Ectodermal cell (in vitro differentiated cells): ENCODE measurements around the gene OSM.

ENCODE experiments used
- H3K27ac ChIP-seq: 2 replicates; pipeline ENCODE4 v1.7.0; 2013; ENCODE audit warnings: mild to moderate bottlenecking, low read depth, low read length; ENCODE audit not compliant: insufficient read depth, poor library complexity, severe bottlenecking
- H3K27me3 ChIP-seq: 2 replicates; pipeline ENCODE4 v1.7.0; 2013; ENCODE audit warnings: mild to moderate bottlenecking, low read length; ENCODE audit not compliant: insufficient read depth, control insufficient read depth, poor library complexity, severe bottlenecking
- H3K36me3 ChIP-seq: one replicate; pipeline ENCODE4 v1.7.0; 2013; ENCODE audit warnings: low read length; ENCODE audit not compliant: control insufficient read depth, insufficient read depth
- H3K4me1 ChIP-seq: one replicate; pipeline ENCODE4 v1.7.0; 2013; ENCODE audit warnings: low read length; ENCODE audit not compliant: control insufficient read depth, insufficient read depth
- H3K4me3 ChIP-seq: 2 replicates; pipeline ENCODE4 v1.7.0; 2013; ENCODE audit warnings: low read depth, low read length, control low read depth; ENCODE audit not compliant: insufficient read depth
- H3K9me3 ChIP-seq: 2 replicates; pipeline ENCODE4 v1.7.0; 2013; ENCODE audit warnings: mild to moderate bottlenecking, low read length, moderate library complexity; ENCODE audit not compliant: control insufficient read depth
- WGBS, 2 experiments: methylation state at CpG; one replicate each; pipeline ENCODE4 v1.1.7; 2013; ENCODE audit warnings: missing lambda C conversion rate in 2 of 2; 5-methylcytosine and 5-hydroxymethylcytosine counted together

Gene OSM

GRCh38 chr22:30245181-30245984 lies 21.3 kb downstream of the OSM start:
- no peak overlapping the region for H3K27ac ChIP-seq
- no peaks in the 10 kb centered on the region for H3K36me3 ChIP-seq
- H3K27me3 ChIP-seq, result peaks cover 37% of the 10 kb centered on the region
- 32 to 35% methylated on average over 14 of the region's 15 CpGs for WGBS, 2 experiments
- peaks cover 25% of the 10 kb centered on the region for H3K4me1 ChIP-seq
- no peaks in the 10 kb centered on the region for H3K9me3 ChIP-seq
- H3K4me3 ChIP-seq, result peak overlapping the region; percentile 50

GRCh38 chr22:30244641-30245040 lies 22.0 kb downstream of the OSM start:
- H3K9me3 ChIP-seq, result no peaks in the 10 kb centered on the region
- peaks cover 37% of the 10 kb centered on the region for H3K27me3 ChIP-seq
- H3K27ac ChIP-seq, result no peak overlapping the region
- WGBS, 2 experiments, result 91 to 93% methylated on average over 5 of the region's 5 CpGs
- no peak overlapping the region for H3K4me3 ChIP-seq
- peaks cover 25% of the 10 kb centered on the region for H3K4me1 ChIP-seq
- H3K36me3 ChIP-seq, result no peaks in the 10 kb centered on the region

GRCh38 chr22:30244066-30244465 lies 22.6 kb downstream of the OSM start:
- H3K9me3 ChIP-seq, result no peaks in the 10 kb centered on the region
- H3K4me3 ChIP-seq, result no peak overlapping the region
- peaks cover 37% of the 10 kb centered on the region for H3K27me3 ChIP-seq
- peaks cover 21% of the 10 kb centered on the region for H3K4me1 ChIP-seq
- 94% methylated on average over 10 of the region's 10 CpGs for WGBS, 2 experiments
- no peak overlapping the region for H3K27ac ChIP-seq
- H3K36me3 ChIP-seq, result no peaks in the 10 kb centered on the region

GRCh38 chr22:30243661-30244060 lies 23.0 kb downstream of the OSM start:
- Histone ChIP-seq H3K9me3 (no peaks in the 10 kb centered on the region), H3K36me3 (no peaks in the 10 kb centered on the region), H3K4me1 (peaks cover 17% of the 10 kb centered on the region), H3K27me3 (peaks cover 37% of the 10 kb centered on the region), H3K4me3 (no peak overlapping the region), H3K27ac (no peak overlapping the region)
- WGBS, 2 experiments, result 96 to 98% methylated on average over 22 of the region's 22 CpGs

- 88% methylated on average over 15 of the region's 15 CpGs for WGBS, 2 experiments
- Histone ChIP-seq H3K9me3 (peaks cover 2% of the 10 kb centered on the region), H3K36me3 (no peaks in the 10 kb centered on the region), H3K27ac (no peak overlapping the region), H3K27me3 (peaks cover 20% of the 10 kb centered on the region), H3K4me3 (no peak overlapping the region), H3K4me1 (peaks cover 16% of the 10 kb centered on the region)
Observed at GRCh38 chr22:30241576-30242371, 24.9 kb downstream of the OSM start.

GRCh38 chr22:30240541-30241417 lies 25.9 kb downstream of the OSM start:
- Histone ChIP-seq H3K36me3 (no peaks in the 10 kb centered on the region), H3K4me1 (peaks cover 18% of the 10 kb centered on the region), H3K9me3 (peaks cover 4% of the 10 kb centered on the region), H3K27me3 (peaks cover 10% of the 10 kb centered on the region), H3K27ac (no peak overlapping the region), H3K4me3 (no peak overlapping the region)
- 92% methylated on average over 24 of the region's 24 CpGs for WGBS, 2 experiments

- H3K9me3 ChIP-seq, result peaks cover 4% of the 10 kb centered on the region
- H3K36me3 ChIP-seq, result no peaks in the 10 kb centered on the region
- no peak overlapping the region for H3K4me3 ChIP-seq
- H3K27me3 ChIP-seq, result no peaks in the 10 kb centered on the region
- peaks cover 21% of the 10 kb centered on the region for H3K4me1 ChIP-seq
- H3K27ac ChIP-seq, result no peak overlapping the region
- WGBS, 2 experiments, result 87 to 93% methylated on average over 17 of the region's 17 CpGs
Observed at GRCh38 chr22:30239488-30240405, 26.9 kb downstream of the OSM start.

- H3K4me1 ChIP-seq, result peaks cover 22% of the 10 kb centered on the region
- no peak overlapping the region for H3K4me3 ChIP-seq
- no peak overlapping the region for H3K27ac ChIP-seq
- no peaks in the 10 kb centered on the region for H3K36me3 ChIP-seq
- H3K27me3 ChIP-seq, result no peaks in the 10 kb centered on the region
- 70 to 71% methylated on average over 27 of the region's 27 CpGs for WGBS, 2 experiments
- peaks cover 4% of the 10 kb centered on the region for H3K9me3 ChIP-seq
Observed at GRCh38 chr22:30238661-30239487, 27.8 kb downstream of the OSM start.

GRCh38 chr22:30238136-30238535 lies 28.5 kb downstream of the OSM start:
- no peaks in the 10 kb centered on the region for H3K27me3 ChIP-seq
- no peaks in the 10 kb centered on the region for H3K36me3 ChIP-seq
- H3K27ac ChIP-seq, result no peak overlapping the region
- H3K9me3 ChIP-seq, result peaks cover 4% of the 10 kb centered on the region
- 93 to 95% methylated on average over 9 of the region's 9 CpGs for WGBS, 2 experiments
- H3K4me3 ChIP-seq, result no peak overlapping the region
- H3K4me1 ChIP-seq, result peaks cover 22% of the 10 kb centered on the region
